ENCODE results near the gene PRM3. TPM values are rescaled to one million over a fixed set of nuclear protein-coding genes. Genes with fewer than 3 reads are reported as not detected.

PRM3 gene
- total and polyA plus RNA-seq, 2 of the 8 experiments (the other 6 are each of a cell fraction or from before 2014, with no cell fraction given): not detected

DNA sequence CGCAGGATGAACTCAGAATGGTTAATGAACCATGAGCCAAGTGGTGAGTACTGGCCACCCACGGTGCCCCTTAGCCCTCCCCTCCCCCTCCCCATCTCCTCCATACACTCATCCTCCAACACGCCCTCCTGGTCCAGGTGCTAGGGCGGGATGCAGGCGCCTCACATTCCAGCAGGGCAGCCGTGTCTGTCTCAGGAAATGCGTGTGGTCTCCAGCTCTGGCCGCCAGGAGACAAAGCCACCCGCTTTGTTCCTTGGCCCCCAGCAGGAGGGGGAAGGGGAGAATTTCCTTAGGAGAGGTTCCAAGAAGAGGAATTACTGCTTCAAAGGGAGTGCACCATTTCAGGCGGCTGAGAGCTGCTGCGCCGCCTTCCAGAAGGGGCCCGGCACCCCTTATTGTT, 42.1 kb upstream of the PRM3 start (continued):
- TF ChIP-seq TAF1 (IDR thresholded peaks at IDR 0.05; ENCODE audit: low read depth, low read length) (no peak), YY1 (IDR thresholded peaks at IDR 0.05; ENCODE audit: low read depth, low read length) (peak; percentile 71), HDAC2 (IDR thresholded peaks at IDR 0.05; ENCODE audit: borderline replicate concordance in 1 of 2, low read depth in 2 of 2, low read length in 2 of 2) (peak in 1 of 2 experiments; percentile 77; a peak in 1 of 4 replicates), NRF1 (IDR thresholded peaks at IDR 0.05; ENCODE audit: low read depth, low read length) (no peak), FOSL1 (IDR thresholded peaks at IDR 0.05; ENCODE audit: insufficient read depth, low read depth, low read length) (no peak), SAP30 (IDR thresholded peaks at IDR 0.05; ENCODE audit: insufficient read depth, insufficient replicate concordance, low read length) (no peak), SP4 (IDR thresholded peaks at IDR 0.05; ENCODE audit: low read length) (no peak), KDM1A (IDR thresholded peaks at IDR 0.05; ENCODE audit: borderline replicate concordance, low read length) (peak; percentile 44; the same call in 1 of the 2 replicates), CTBP2 (IDR thresholded peaks at IDR 0.05; ENCODE audit: borderline replicate concordance, insufficient read depth, insufficient read length, low read length) (peak; percentile 96), JUND (IDR thresholded peaks at IDR 0.05; ENCODE audit: low read length) (peak; percentile 43; the same call in 1 of the 2 replicates), KDM4A (IDR thresholded peaks at IDR 0.05; ENCODE audit: low read depth, low read length, severe bottlenecking) (no peak), SUZ12 (IDR thresholded peaks at IDR 0.05; ENCODE audit: low read length) (no peak), POLR2AphosphoS5 (IDR thresholded peaks at IDR 0.05; ENCODE audit: low read depth, low read length) (no peak), CHD2 (IDR thresholded peaks at IDR 0.05; ENCODE audit: low read length) (peak; percentile 71), CEBPB (IDR thresholded peaks at IDR 0.05; ENCODE audit: low read depth, low read length) (no peak), TBP (IDR thresholded peaks at IDR 0.05; ENCODE audit: low read depth, low read length) (0 out of 2 replicates have a peak, but pooled peaks have one; percentile 17)
- TF ChIP-seq, protein P1, sequence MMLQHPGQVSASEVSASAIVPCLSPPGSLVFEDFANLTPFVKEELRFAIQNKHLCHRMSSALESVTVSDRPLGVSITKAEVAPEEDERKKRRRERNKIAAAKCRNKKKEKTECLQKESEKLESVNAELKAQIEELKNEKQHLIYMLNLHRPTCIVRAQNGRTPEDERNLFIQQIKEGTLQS (IDR thresholded peaks at IDR 0.05; ENCODE audit: insufficient read depth, low read depth, low read length): no peak
- TF ChIP-seq, protein P2, sequence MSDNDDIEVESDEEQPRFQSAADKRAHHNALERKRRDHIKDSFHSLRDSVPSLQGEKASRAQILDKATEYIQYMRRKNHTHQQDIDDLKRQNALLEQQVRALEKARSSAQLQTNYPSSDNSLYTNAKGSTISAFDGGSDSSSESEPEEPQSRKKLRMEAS (IDR thresholded peaks at IDR 0.05): peak; percentile 81
